Sigmoid colon (tissue), 4 donors: Measurements from ENCODE around the gene ISCA2.

Experiments used
- CTCF ChIP-seq, 4 experiments: fragments of 450-650 bp in 3 of 4; fragments of 200-600 bp in 1 of 4; IDR thresholded peaks; one replicate each; pipeline ENCODE4 v1.5.1; 2016 to 2019; ENCODE audit warnings: antibody characterized with exemption in 4 of 4, mild to moderate bottlenecking in 3 of 4, moderate library complexity in 2 of 4
- POLR2A ChIP-seq, 2 donors: fragments of 450-650 bp; IDR thresholded peaks; one replicate each; pipeline ENCODE4 v1.6.1; 2016; ENCODE audit warnings: antibody characterized with exemption in 2 of 2, mild to moderate bottlenecking in 2 of 2, moderate library complexity in 2 of 2
- POLR2AphosphoS5 ChIP-seq, 4 donors: sonication (generic); formaldehyde crosslinking; IDR thresholded peaks; one replicate each; pipeline ENCODE4 v1.6.1; 2017; ENCODE audit warnings: antibody characterized with exemption in 4 of 4

- TF ChIP-seq CTCF (IDR thresholded peaks at IDR 0.05) (no peak), POLR2A (IDR thresholded peaks at IDR 0.05) (no peak), POLR2AphosphoS5 (IDR thresholded peaks at IDR 0.05) (no peak)
Observed at GRCh38 chr14:74542056-74542685, 48.6 kb downstream of the ISCA2 start.
